Spleen (tissue), 7 donors: Measurements from ENCODE around the gene SNX11.

Source experiments
- POLR2A ChIP-seq, 3 donors: fragments of 450-650 bp; IDR thresholded peaks; one replicate each; pipeline ENCODE4 v1.5.1; 2017; ENCODE audit warnings: antibody characterized with exemption in 3 of 3, mild to moderate bottlenecking in 1 of 3
- POLR2AphosphoS5 ChIP-seq, 3 donors: sonication (generic); formaldehyde crosslinking; IDR thresholded peaks; one replicate each; pipeline ENCODE4 v1.5.1; 2017; ENCODE audit warnings: antibody characterized with exemption in 3 of 3
- TF ChIP-seq, protein P1 (sequence below), 11 experiments: fragments of 200-600 bp in 7 of 11; fragments of 450-650 bp in 4 of 11; sonication (generic) in 4 of 11; IDR thresholded peaks in 8 of 11; conservative IDR thresholded peaks in 3 of 11; 1 replicate in 7 of 11; 2 replicates in 4 of 11; pipeline versions ENCODE4 v1.4.0 to v1.8.0; 2016 to 2021; ENCODE audit warnings: antibody characterized with exemption in 11 of 11, inconsistent platforms in 4 of 11, mild to moderate bottlenecking in 1 of 11
- donor health status: DM: no; HTN: no; CAD: no; lungs with moderate emphysema.
- donor health status: DM: no; HTN: no; CAD: no.
- donor health status: DM: no; HTN: no; CAD: no.

DNA sequence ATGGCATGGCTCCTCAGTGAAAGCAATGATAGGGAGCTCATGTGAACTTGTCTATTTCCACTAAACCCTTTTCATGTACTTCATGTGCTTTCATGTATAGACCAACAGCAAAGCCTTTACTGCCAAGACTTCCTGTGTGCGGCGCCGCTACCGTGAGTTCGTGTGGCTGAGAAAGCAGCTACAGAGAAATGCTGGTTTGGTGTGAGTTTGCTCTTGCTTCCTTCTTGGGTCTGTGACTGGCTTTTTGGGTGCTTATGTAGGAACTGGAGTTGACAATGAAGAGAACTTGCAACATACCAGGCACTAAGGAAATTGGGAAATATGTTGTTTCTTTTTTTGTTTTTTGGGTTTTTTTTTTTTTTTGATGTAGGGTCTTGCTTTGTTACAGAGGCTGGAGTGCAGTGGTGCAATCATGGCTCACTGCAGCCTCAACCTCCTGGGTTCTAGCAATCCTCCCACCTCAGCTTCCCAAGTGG lies 5.7 kb downstream of the SNX11 start:
- TF ChIP-seq, protein P1, sequence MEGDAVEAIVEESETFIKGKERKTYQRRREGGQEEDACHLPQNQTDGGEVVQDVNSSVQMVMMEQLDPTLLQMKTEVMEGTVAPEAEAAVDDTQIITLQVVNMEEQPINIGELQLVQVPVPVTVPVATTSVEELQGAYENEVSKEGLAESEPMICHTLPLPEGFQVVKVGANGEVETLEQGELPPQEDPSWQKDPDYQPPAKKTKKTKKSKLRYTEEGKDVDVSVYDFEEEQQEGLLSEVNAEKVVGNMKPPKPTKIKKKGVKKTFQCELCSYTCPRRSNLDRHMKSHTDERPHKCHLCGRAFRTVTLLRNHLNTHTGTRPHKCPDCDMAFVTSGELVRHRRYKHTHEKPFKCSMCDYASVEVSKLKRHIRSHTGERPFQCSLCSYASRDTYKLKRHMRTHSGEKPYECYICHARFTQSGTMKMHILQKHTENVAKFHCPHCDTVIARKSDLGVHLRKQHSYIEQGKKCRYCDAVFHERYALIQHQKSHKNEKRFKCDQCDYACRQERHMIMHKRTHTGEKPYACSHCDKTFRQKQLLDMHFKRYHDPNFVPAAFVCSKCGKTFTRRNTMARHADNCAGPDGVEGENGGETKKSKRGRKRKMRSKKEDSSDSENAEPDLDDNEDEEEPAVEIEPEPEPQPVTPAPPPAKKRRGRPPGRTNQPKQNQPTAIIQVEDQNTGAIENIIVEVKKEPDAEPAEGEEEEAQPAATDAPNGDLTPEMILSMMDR (IDR thresholded peaks at IDR 0.05 in 8 of 11, conservative IDR thresholded peaks at IDR 0.05 in 3 of 11) = no peak
- TF ChIP-seq POLR2AphosphoS5 (IDR thresholded peaks at IDR 0.05) (peak in 2 of 3 donors; percentile 23 to 89), POLR2A (IDR thresholded peaks at IDR 0.05) (peak in 1 of 3 donors; percentile 38)
